CD14-positive monocyte (primary cell): ENCODE results near the gene ETFB. TPM values are rescaled to one million over a fixed set of nuclear protein-coding genes. Genes with fewer than 3 reads are reported as not detected.

Experiments used
- DNase-seq, 3 donors: peaks; one replicate each; pipeline ENCODE4 v3.0.0-alpha.2; 2011 to 2022
- H2AFZ ChIP-seq: 2 replicates; pipeline ENCODE4 v1.6.0; 2012; ENCODE audit warnings: mild to moderate bottlenecking, low read depth, low read length, inconsistent platforms; ENCODE audit not compliant: insufficient read depth, poor library complexity, severe bottlenecking
- H3K27ac ChIP-seq, 2 donors: 1 replicate in 1 of 2; 2 replicates in 1 of 2; pipeline ENCODE4 v1.5.1; 2012 to 2013; ENCODE audit warnings: low read length in 2 of 2, control low read depth in 1 of 2, inconsistent platforms in 1 of 2, low read depth in 1 of 2, mild to moderate bottlenecking in 1 of 2
- H3K27me3 ChIP-seq, 2 donors: one replicate each; pipeline versions ENCODE4 v1.6.0 to v1.6.1; 2011 to 2013; ENCODE audit warnings: low read length in 2 of 2; ENCODE audit not compliant: control insufficient read depth in 2 of 2, insufficient read depth in 2 of 2
- H3K36me3 ChIP-seq, 2 donors: replicated peaks in 1 of 2; 1 replicate in 1 of 2; 2 replicates in 1 of 2; pipeline versions ENCODE4 v1.5.1 to v1.6.1; 2012 to 2013; ENCODE audit warnings: low read length in 2 of 2, control low read depth in 1 of 2, inconsistent platforms in 1 of 2, mild to moderate bottlenecking in 1 of 2; ENCODE audit not compliant: insufficient read depth in 2 of 2, control insufficient read depth in 1 of 2
- H3K4me1 ChIP-seq, 2 donors: 1 replicate in 1 of 2; 2 replicates in 1 of 2; pipeline versions ENCODE4 v1.5.1 to v1.6.1; 2012 to 2013; ENCODE audit warnings: low read length in 2 of 2, control low read depth in 1 of 2, inconsistent platforms in 1 of 2, mild to moderate bottlenecking in 1 of 2, moderate library complexity in 1 of 2; ENCODE audit not compliant: insufficient read depth in 2 of 2, control insufficient read depth in 1 of 2
- H3K4me2 ChIP-seq: replicated peaks from 2 replicates; pipeline ENCODE3; 2012; ENCODE audit warnings: low read length, moderate library complexity, mild to moderate bottlenecking; ENCODE audit not compliant: poor library complexity, severe bottlenecking; ENCODE audit errors: extremely low read depth
- H3K4me3 ChIP-seq, 3 experiments: fragments of 200-600 bp in 1 of 3; sonication (generic) in 1 of 3; replicated peaks in 1 of 3; 1 replicate in 2 of 3; 2 replicates in 1 of 3; pipeline ENCODE4 v1.5.1; 2011 to 2013; ENCODE audit warnings: low read length in 3 of 3, mild to moderate bottlenecking in 3 of 3, control low read depth in 2 of 3, low read depth in 2 of 3, inconsistent platforms in 1 of 3, moderate library complexity in 1 of 3
- H3K79me2 ChIP-seq: 2 replicates; pipeline ENCODE4 v1.6.0; 2012; ENCODE audit warnings: mild to moderate bottlenecking, control low read depth, inconsistent platforms, low read length, moderate library complexity; ENCODE audit not compliant: insufficient read depth
- H3K9ac ChIP-seq: 2 replicates; pipeline ENCODE4 v1.6.0; 2017; ENCODE audit warnings: low read length, mild to moderate bottlenecking; ENCODE audit not compliant: insufficient read depth, poor library complexity, severe bottlenecking
- H3K9me3 ChIP-seq, 2 donors: replicated peaks in 1 of 2; 1 replicate in 1 of 2; 2 replicates in 1 of 2; pipeline versions ENCODE4 v1.5.1 to v1.6.1; 2012 to 2013; ENCODE audit warnings: low read length in 2 of 2, control low read depth in 1 of 2; ENCODE audit not compliant: control insufficient read depth in 1 of 2, insufficient read depth in 1 of 2
- H4K20me1 ChIP-seq: 2 replicates; pipeline ENCODE4 v1.6.0; 2012; ENCODE audit warnings: mild to moderate bottlenecking, low read length, control low read depth, moderate library complexity; ENCODE audit not compliant: insufficient read depth
- H3K27ac Mint-ChIP-seq, 7 donors: one replicate each; pipeline ENCODE4 v1.8.0; 2020; ENCODE audit warnings: mild to moderate bottlenecking in 7 of 7, mixed read lengths in 7 of 7, moderate library complexity in 6 of 7, inconsistent platforms in 2 of 7
- H3K27me3 Mint-ChIP-seq, 3 donors: one replicate each; pipeline ENCODE4 v1.8.0; 2021 to 2022; ENCODE audit warnings: low read depth in 3 of 3, mild to moderate bottlenecking in 3 of 3, mixed read lengths in 3 of 3, moderate library complexity in 3 of 3, inconsistent platforms in 1 of 3
- H3K36me3 Mint-ChIP-seq, 2 donors: one replicate each; pipeline ENCODE4 v1.8.0; 2020; ENCODE audit warnings: mixed read lengths in 2 of 2, inconsistent platforms in 1 of 2, mild to moderate bottlenecking in 1 of 2
- H3K4me1 Mint-ChIP-seq: one replicate; pipeline ENCODE4 v1.8.0; 2020; ENCODE audit warnings: mild to moderate bottlenecking, mixed read lengths
- H3K4me3 Mint-ChIP-seq, 2 donors: one replicate each; pipeline ENCODE4 v1.8.0; 2020; ENCODE audit warnings: mild to moderate bottlenecking in 2 of 2, mixed read lengths in 2 of 2, moderate library complexity in 1 of 2
- H3K9me3 Mint-ChIP-seq, 7 donors: one replicate each; pipeline ENCODE4 v1.8.0; 2020 to 2022; ENCODE audit warnings: mixed read lengths in 7 of 7, mild to moderate bottlenecking in 6 of 7, moderate library complexity in 6 of 7, inconsistent platforms in 2 of 7
- WGBS: methylation state at CpG from one replicate; pipeline ENCODE4 v1.1.5; 2013; ENCODE audit warnings: missing lambda C conversion rate; ENCODE audit not compliant: insufficient coverage; 5-methylcytosine and 5-hydroxymethylcytosine counted together
- intact Hi-C, 2 donors: fragments of 100-400 bp; cut with micrococcal nuclease; formaldehyde crosslinking; loops; one replicate each; pipeline versions ENCODE4 v1.15.0 to v1.15.1; 2023
- polyA minus RNA-seq: library from RNA; depleted of rRNA, polyadenylated mRNA; stranded (reverse); fragments of >200 nt; gene quantifications from 2 replicates; pipeline ENCODE4 v1.2.3, GENCODE V29; 2012
- polyA plus RNA-seq, 3 donors: library from polyadenylated mRNA; depleted of rRNA in 1 of 3; unstranded in 2 of 3; stranded (reverse) in 1 of 3; fragments of 300-500 nt in 2 of 3; fragments of >200 nt in 1 of 3; fragmentation: Illumina TruSeq in 2 of 3; gene quantifications; 1 replicate in 2 of 3; 2 replicates in 1 of 3; pipeline ENCODE4 v1.2.3, GENCODE V29; 2012 to 2021
- total RNA-seq, 12 experiments: library from RNA in 1 of 12; stranded (reverse) in 1 of 12; fragments of 120-200 nt in 1 of 12; gene quantifications; one replicate each; pipeline ENCODE4 v1.2.4 and lab custom pipeline; 2013 to 2026; ENCODE audit warnings: mixed read lengths in 6 of 12, inconsistent platforms in 1 of 12
- TF ChIP-seq, protein P1 (sequence below): fragments of 200-600 bp; IDR thresholded peaks from one replicate; pipeline ENCODE4 v1.8.0; 2022; ENCODE audit warnings: antibody characterized with exemption, mild to moderate bottlenecking

The ETFB gene
- total RNA-seq (2013), result 58.0 TPM
- polyA plus RNA-seq (10 to 100 TPM; 51.0 to 72.1 (median 63.0) TPM), polyA minus RNA-seq (38.9 and 50.5 TPM in 2 replicates), total RNA-seq (lab: John Stamatoyannopoulos, UW) (0.67 to 7.5 (median 3.9) reads per million in 11 experiments)

DNA sequence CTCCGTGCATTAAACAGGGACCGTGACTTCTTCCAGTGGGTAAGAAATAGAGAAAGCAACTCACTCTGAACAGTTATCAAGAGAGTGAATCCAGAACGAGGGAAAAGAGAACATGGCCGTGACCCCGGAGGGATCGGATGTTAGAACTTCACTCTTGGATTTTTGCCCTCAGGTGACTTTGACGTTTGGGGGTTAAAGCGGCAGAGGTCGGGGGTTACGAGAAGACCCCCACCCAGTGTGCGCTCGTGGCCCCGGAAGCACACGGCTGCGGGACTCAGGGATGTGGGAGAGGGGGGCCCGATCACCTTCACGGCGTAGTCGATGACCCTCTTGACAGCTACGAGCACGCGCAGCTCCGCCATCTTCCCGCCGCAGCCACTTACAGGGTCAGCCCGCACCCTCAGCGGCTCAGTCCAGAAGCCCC is at the start of gene ETFB:
ETFB (minus strand) TSS at position 424 of the 424 bp plus-strand sequence; CDS start at position 362, 62 bp downstream.
- H3K36me3 Mint-ChIP-seq, result peaks cover 9% of the 10 kb centered on the region in 2 donors
- intact Hi-C loops, result loop anchor here (1.0 to 5.0 kb wide), 4 partner anchors 23 to 39 kb away; partner anchors contain the start of gene VSIG10L (in 1 of the 2)
- H3K9ac ChIP-seq, result peak within 1 kb of the TSS; percentile 80
- H3K4me3 ChIP-seq, result peak within 1 kb of the TSS; percentile 89 to 93 (median 91)
- H3K4me2 ChIP-seq, result peak within 1 kb of the TSS; percentile 100
- peak within 1 kb of the TSS; percentile 92 to 93 for H3K27ac ChIP-seq
- whole genome bisulfite sequencing, result 0% methylated on average over 17 of the region's 27 CpGs
- peaks cover 62% of the 10 kb centered on the region for H3K79me2 ChIP-seq
- H2AFZ ChIP-seq, result peak within 1 kb of the TSS; percentile 90
- H4K20me1 ChIP-seq, result no peaks in the 10 kb centered on the region
- no peaks in the 10 kb centered on the region for H3K9me3 Mint-ChIP-seq
- no peaks in the 10 kb centered on the region for H3K27me3 ChIP-seq
- peaks cover 58% of the 10 kb centered on the region for H3K4me1 Mint-ChIP-seq
- TF ChIP-seq, protein P1, sequence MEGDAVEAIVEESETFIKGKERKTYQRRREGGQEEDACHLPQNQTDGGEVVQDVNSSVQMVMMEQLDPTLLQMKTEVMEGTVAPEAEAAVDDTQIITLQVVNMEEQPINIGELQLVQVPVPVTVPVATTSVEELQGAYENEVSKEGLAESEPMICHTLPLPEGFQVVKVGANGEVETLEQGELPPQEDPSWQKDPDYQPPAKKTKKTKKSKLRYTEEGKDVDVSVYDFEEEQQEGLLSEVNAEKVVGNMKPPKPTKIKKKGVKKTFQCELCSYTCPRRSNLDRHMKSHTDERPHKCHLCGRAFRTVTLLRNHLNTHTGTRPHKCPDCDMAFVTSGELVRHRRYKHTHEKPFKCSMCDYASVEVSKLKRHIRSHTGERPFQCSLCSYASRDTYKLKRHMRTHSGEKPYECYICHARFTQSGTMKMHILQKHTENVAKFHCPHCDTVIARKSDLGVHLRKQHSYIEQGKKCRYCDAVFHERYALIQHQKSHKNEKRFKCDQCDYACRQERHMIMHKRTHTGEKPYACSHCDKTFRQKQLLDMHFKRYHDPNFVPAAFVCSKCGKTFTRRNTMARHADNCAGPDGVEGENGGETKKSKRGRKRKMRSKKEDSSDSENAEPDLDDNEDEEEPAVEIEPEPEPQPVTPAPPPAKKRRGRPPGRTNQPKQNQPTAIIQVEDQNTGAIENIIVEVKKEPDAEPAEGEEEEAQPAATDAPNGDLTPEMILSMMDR, result no peak
- H3K36me3 ChIP-seq, result no peaks in the 10 kb centered on the region
- peak within 1 kb of the TSS; percentile 93 to 99 (median 97) for H3K27ac Mint-ChIP-seq
- H3K4me3 Mint-ChIP-seq, result peak within 1 kb of the TSS; percentile 96 to 99
- no peak for DNase-seq
- H3K9me3 ChIP-seq, result no peaks in the 10 kb centered on the region
- peaks cover 0 to 4% (median 0%) of the 10 kb centered on the region in 3 donors for H3K27me3 Mint-ChIP-seq
- H3K4me1 ChIP-seq, result peaks cover 33 to 71% of the 10 kb centered on the region in 2 donors

DNA sequence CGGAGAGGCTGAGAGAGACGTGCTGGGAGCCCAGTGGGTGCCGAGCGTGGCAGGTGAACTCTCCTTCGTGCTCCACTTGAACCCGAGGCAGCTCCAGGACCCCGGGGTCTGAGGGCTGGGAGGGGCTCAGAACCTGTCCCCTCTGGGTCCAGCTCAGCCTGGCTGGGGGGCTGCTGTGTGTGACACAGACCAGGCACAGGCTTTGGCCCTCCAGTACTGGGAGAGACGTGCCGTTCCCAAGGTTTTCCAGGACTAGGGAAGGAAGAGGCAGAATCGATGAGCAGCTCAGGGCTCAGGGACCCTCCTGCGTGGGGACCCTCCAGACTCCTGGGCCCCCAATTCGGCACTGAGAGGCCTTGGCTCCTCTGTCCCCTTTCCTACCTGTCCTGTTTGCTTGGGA is 49.0 kb upstream of the ETFB start:
- Histone ChIP-seq H3K27me3 (no peaks in the 10 kb centered on the region), H3K9ac (no peak overlapping the region), H3K4me3 (no peak overlapping the region), H3K36me3 (peaks cover 24 to 40% of the 10 kb centered on the region in 2 donors), H2AFZ (no peak overlapping the region), H4K20me1 (no peaks in the 10 kb centered on the region), H3K4me2 (no peak overlapping the region), H3K79me2 (peaks cover 7% of the 10 kb centered on the region), H3K4me1 (peaks cover 42 to 48% of the 10 kb centered on the region in 2 donors), H3K27ac (no peak overlapping the region), H3K9me3 (no peaks in the 10 kb centered on the region)
- WGBS, result 98% methylated on average over 10 of the region's 12 CpGs
- H3K27ac Mint-ChIP-seq, result no peak overlapping the region
- TF ChIP-seq, protein P1, result no peak
- no peak overlapping the region for H3K4me3 Mint-ChIP-seq
- peaks cover 30 to 51% of the 10 kb centered on the region in 2 donors for H3K36me3 Mint-ChIP-seq
- peaks cover 37% of the 10 kb centered on the region for H3K4me1 Mint-ChIP-seq
- peaks cover 0 to 11% (median 1%) of the 10 kb centered on the region in 7 donors for H3K9me3 Mint-ChIP-seq
- no peak for DNase-seq
- H3K27me3 Mint-ChIP-seq, result peaks cover 2 to 5% (median 2%) of the 10 kb centered on the region in 3 donors
- intact Hi-C loops, result no loop called here
